Measurements from ENCODE around the gene ODAM. TPM values are rescaled to one million over a fixed set of nuclear protein-coding genes. Genes with fewer than 3 reads are reported as not detected.
A peak's percentile ranks its signal among the peaks of the same experiment; 100 is the strongest.

Gene ODAM
- total RNA-seq, 4 donors from 2014 or later: 1.1 TPM; not detected in 3

- H3K9me3 ChIP-seq: no peaks in the 10 kb centered on the region
- H3K36me3 ChIP-seq: no peaks in the 10 kb centered on the region
- no peaks in the 10 kb centered on the region for H3K27me3 ChIP-seq
- TF ChIP-seq POLR2AphosphoS5 (IDR thresholded peaks at IDR 0.05) (no peak), EP300 (IDR thresholded peaks at IDR 0.05) (no peak), POLR2A (IDR thresholded peaks at IDR 0.05) (no peak)
- TF ChIP-seq, protein P1, sequence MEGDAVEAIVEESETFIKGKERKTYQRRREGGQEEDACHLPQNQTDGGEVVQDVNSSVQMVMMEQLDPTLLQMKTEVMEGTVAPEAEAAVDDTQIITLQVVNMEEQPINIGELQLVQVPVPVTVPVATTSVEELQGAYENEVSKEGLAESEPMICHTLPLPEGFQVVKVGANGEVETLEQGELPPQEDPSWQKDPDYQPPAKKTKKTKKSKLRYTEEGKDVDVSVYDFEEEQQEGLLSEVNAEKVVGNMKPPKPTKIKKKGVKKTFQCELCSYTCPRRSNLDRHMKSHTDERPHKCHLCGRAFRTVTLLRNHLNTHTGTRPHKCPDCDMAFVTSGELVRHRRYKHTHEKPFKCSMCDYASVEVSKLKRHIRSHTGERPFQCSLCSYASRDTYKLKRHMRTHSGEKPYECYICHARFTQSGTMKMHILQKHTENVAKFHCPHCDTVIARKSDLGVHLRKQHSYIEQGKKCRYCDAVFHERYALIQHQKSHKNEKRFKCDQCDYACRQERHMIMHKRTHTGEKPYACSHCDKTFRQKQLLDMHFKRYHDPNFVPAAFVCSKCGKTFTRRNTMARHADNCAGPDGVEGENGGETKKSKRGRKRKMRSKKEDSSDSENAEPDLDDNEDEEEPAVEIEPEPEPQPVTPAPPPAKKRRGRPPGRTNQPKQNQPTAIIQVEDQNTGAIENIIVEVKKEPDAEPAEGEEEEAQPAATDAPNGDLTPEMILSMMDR (IDR thresholded peaks at IDR 0.05): peak in 1 of 4 experiments; percentile 37
- WGBS, 2 donors (ENCODE audit: low coverage in 1 of 2): 62 to 63% methylated on average over 6 of the region's 6 CpGs
- H3K4me3 ChIP-seq: no peak overlapping the region
- no peak overlapping the region for H3K27ac ChIP-seq
- H3K4me1 ChIP-seq: no peaks in the 10 kb centered on the region
- no peak for ATAC-seq
Observed at GRCh38 chr4:70183168-70183939, 12.2 kb upstream of the ODAM start.

- WGBS, 2 donors (ENCODE audit: low coverage in 1 of 2): 75 to 78% methylated on average over 1 of the region's 1 CpG
- H3K4me1 ChIP-seq: no peaks in the 10 kb centered on the region
- H3K36me3 ChIP-seq: no peaks in the 10 kb centered on the region
- no peak overlapping the region for H3K4me3 ChIP-seq
- H3K27me3 ChIP-seq: no peaks in the 10 kb centered on the region
- ATAC-seq: no peak
- H3K9me3 ChIP-seq: no peaks in the 10 kb centered on the region
- no peak overlapping the region for H3K27ac ChIP-seq
- no peak for TF ChIP-seq POLR2A (IDR thresholded peaks at IDR 0.05)
- TF ChIP-seq, protein P1 (IDR thresholded peaks at IDR 0.05): peak in 1 of 4 experiments; percentile 5
- no peak for TF ChIP-seq POLR2AphosphoS5 (IDR thresholded peaks at IDR 0.05)
- TF ChIP-seq EP300 (IDR thresholded peaks at IDR 0.05): no peak
Observed at GRCh38 chr4:70183940-70184246, 11.6 kb upstream of the ODAM start.

DNA sequence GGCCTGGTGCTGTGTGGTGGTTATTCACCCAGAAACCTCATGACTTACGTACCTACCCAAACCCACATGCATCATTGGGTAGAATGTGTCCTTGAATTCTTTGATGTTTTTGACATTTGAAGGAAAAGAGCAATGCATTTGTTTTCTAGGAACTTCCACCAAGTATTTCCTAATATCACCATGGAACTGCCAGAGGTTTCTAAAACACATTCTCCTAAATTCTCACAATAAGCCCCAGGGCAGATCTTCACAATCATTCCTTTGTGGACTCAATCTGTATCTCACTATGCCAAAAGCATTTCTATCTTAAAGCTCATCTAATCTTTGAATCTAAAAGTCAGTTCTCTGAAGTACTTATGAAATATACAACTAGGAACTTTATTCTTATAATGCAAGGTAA, 8.3 kb upstream of the ODAM start:
- Histone ChIP-seq H3K36me3 (no peaks in the 10 kb centered on the region), H3K27ac (no peak overlapping the region), H3K27me3 (no peaks in the 10 kb centered on the region), H3K4me1 (no peaks in the 10 kb centered on the region), H3K9me3 (no peaks in the 10 kb centered on the region), H3K4me3 (no peak overlapping the region)
- TF ChIP-seq POLR2A (IDR thresholded peaks at IDR 0.05) (no peak), EP300 (IDR thresholded peaks at IDR 0.05) (no peak), POLR2AphosphoS5 (IDR thresholded peaks at IDR 0.05) (no peak)
- TF ChIP-seq, protein P1 (IDR thresholded peaks at IDR 0.05): no peak
- ATAC-seq: no peak
- 100% methylated on average over 1 of the region's 1 CpG for WGBS, 2 donors (ENCODE audit: low coverage in 1 of 2)

DNA sequence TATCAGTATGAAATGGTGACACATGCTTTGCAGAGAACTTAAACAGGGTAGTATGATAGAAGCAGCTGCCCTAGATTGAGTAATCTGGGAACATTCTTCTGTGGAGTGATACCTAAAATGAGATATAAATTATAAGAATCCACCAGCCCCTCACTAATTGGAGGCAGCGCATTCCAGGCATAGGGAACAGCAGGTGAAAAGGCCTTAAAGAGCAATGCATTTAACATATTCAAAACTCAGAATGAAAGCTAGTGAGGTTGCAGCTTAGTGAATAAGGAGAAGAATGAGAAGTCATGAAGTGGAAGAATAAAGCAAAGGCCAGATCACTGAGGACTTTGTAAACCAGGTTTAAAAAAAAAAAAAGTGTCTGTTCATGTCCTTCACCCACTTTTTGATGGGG, 4.9 kb upstream of the ODAM start:
- Histone ChIP-seq H3K4me1 (no peaks in the 10 kb centered on the region), H3K36me3 (no peaks in the 10 kb centered on the region), H3K4me3 (no peak overlapping the region), H3K27ac (no peak overlapping the region), H3K9me3 (no peaks in the 10 kb centered on the region), H3K27me3 (no peaks in the 10 kb centered on the region)
- ATAC-seq: no peak
- TF ChIP-seq, protein P1 (IDR thresholded peaks at IDR 0.05): no peak
- no peak for TF ChIP-seq EP300 (IDR thresholded peaks at IDR 0.05)
- no peak for TF ChIP-seq POLR2A (IDR thresholded peaks at IDR 0.05)
- TF ChIP-seq POLR2AphosphoS5 (IDR thresholded peaks at IDR 0.05): no peak
- 86 to 93% methylated on average over 1 of the region's 1 CpG for WGBS, 2 donors (ENCODE audit: low coverage in 1 of 2)

DNA sequence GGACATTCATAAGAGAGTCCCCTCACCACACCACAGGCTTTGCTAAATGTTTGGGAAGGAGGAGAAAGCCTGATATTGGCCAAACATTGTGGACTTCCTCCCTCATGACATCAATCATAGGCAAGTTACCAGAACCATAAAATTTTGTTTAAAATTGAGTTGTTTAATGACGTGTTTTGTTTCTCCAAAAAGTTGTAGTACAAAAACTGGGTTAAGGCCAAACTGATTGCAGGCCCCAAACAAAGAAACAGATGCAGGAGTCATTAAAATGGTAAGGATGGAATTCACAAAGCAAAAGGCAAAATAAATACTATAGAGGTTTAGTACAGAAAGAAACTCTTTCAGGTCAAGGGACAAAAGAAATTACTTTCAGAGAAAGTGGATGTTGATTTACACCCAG, 3.9 kb upstream of the ODAM start:
- TF ChIP-seq POLR2AphosphoS5 (IDR thresholded peaks at IDR 0.05) (no peak), POLR2A (IDR thresholded peaks at IDR 0.05) (no peak), EP300 (IDR thresholded peaks at IDR 0.05) (no peak)
- Histone ChIP-seq H3K27ac (no peak overlapping the region), H3K4me3 (no peak overlapping the region), H3K9me3 (no peaks in the 10 kb centered on the region), H3K27me3 (no peaks in the 10 kb centered on the region), H3K4me1 (no peaks in the 10 kb centered on the region), H3K36me3 (no peaks in the 10 kb centered on the region)
- WGBS, 2 donors (ENCODE audit: low coverage in 1 of 2): 35 to 86% methylated on average over 1 of the region's 1 CpG
- ATAC-seq: no peak
